Mucosa of descending colon (tissue), 3 donors: ENCODE results near the gene BRI3. TPM values are rescaled to one million over a fixed set of nuclear protein-coding genes. Genes with fewer than 3 reads are reported as not detected.

Experiments used
- ATAC-seq: fragments of 200-7000 bp; cut with Tn5 transposase; one replicate; pipeline ENCODE4 v1.9.1; 2020; ENCODE audit warnings: mild to moderate bottlenecking, moderate library complexity
- DNase-seq, 3 donors: peaks; one replicate each; pipeline ENCODE4 v3.0.0-alpha.2; 2020
- H3K36me3 ChIP-seq: fragments of 200-600 bp; one replicate; pipeline ENCODE4 v1.8.0; 2021; ENCODE audit warnings: low read depth, mild to moderate bottlenecking
- H3K4me1 ChIP-seq: fragments of 200-600 bp; one replicate; pipeline ENCODE4 v1.8.0; 2021; ENCODE audit warnings: low read depth, mild to moderate bottlenecking
- H3K4me3 ChIP-seq: fragments of 200-600 bp; one replicate; pipeline ENCODE4 v1.8.0; 2021; ENCODE audit warnings: mild to moderate bottlenecking
- H3K9me3 ChIP-seq: fragments of 200-600 bp; one replicate; pipeline ENCODE4 v1.8.0; 2021; ENCODE audit warnings: mild to moderate bottlenecking
- CTCF ChIP-seq: fragments of 200-600 bp; IDR thresholded peaks from one replicate; pipeline ENCODE4 v1.8.0; 2022; ENCODE audit warnings: antibody characterized with exemption, mild to moderate bottlenecking
- intact Hi-C, 2 donors: fragments of 100-400 bp; cut with DNase I in 1 of 2; cut with micrococcal nuclease in 1 of 2; formaldehyde crosslinking; loops; one replicate each; pipeline versions ENCODE4 v1.11.0 to v1.11.1; 2022; cut with DNase I, micrococcal nuclease
- total RNA-seq, 3 donors: library from RNA; stranded (reverse); fragmentation: NEBNext Ultra II Directional in 2 of 3; extraction: Animal tissue kit (Norgen Biotek cat#: 25700) in 2 of 3; gene quantifications; one replicate each; pipeline versions ENCODE4 v1.2.1 to v1.2.4, GENCODE V29; 2021 to 2023
- donor health status: DM: no; HTN: no; CAD: no; lungs with moderate emphysema.
- donor health status: DM: no; HTN: no; CAD: no.
- donor health status: DM: no; HTN: yes; CAD: no.

Gene BRI3
- total RNA-seq, 3 donors from 2014 or later: 186 to 205 (median 202) TPM

DNA sequence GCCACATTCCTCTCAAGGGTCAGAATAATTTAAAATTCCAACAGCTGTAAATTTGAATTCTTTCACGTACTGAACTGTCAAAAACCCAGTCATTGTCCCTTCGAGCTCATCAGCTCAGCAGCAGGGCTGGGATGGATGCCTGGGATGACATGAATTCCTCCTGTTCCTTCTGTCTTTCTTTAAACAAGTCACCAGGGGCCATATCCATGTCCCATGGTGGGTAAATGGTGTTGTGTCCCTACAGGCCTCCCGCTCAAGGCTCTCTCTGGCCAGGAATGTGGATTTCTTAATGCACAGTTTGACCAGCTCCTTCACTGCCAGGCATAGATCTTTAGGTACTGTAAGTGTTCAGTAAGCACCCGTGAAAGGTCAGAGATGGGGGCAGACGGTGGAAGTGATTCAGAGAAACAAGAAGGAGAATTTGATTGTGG, 15.6 kb upstream of the BRI3 start:
- TF ChIP-seq CTCF: no peak
- no peak for ATAC-seq

GRCh38 chr7:98266840-98267239, 14.6 kb upstream of the BRI3 start:
- ATAC-seq: peak; percentile 55
- intact Hi-C loops: no loop called here

More for the DNA sequence above, 15.6 kb upstream of the BRI3 start:
- Histone ChIP-seq H3K36me3 (no peaks in the 10 kb centered on the region), H3K4me1 (no peaks in the 10 kb centered on the region), H3K9me3 (no peaks in the 10 kb centered on the region), H3K4me3 (no peak overlapping the region)
- DNase-seq: no peak
- intact Hi-C loops: no loop called here

DNA sequence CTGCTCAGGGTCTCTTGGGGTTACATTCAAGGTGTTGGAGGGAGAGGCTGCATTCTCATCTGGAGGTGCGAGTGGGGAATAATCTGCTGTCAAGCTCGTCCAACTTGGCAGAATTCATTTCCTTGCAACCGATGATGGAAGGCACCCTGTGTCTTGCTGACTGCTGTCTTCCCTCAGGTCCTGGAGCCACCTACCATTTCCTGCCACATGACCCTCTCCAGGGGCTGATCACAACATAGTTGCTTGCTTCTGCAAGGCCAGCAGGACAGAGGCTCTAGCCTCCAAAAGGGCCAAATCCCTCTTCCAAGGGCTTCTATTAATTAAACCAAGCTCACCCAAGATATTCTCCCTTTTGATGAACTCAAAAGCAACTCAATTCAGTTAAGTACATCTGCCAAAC, 14.2 kb upstream of the BRI3 start:
- no peak for ATAC-seq

More at GRCh38 chr7:98266840-98267239, 14.6 kb upstream of the BRI3 start:
- DNase-seq: no peak
- Histone ChIP-seq H3K9me3 (no peaks in the 10 kb centered on the region), H3K36me3 (no peaks in the 10 kb centered on the region), H3K4me1 (no peaks in the 10 kb centered on the region), H3K4me3 (no peak overlapping the region)
- TF ChIP-seq CTCF: peak; percentile 13

GRCh38 chr7:98276241-98276761, 5.2 kb upstream of the BRI3 start:
- ATAC-seq (peak; percentile 59), DNase-seq (peak in 1 of 3 donors; percentile 48)
- no peaks in the 10 kb centered on the region for H3K9me3 ChIP-seq
- intact Hi-C loops: no loop called here
- no peaks in the 10 kb centered on the region for H3K36me3 ChIP-seq
- peaks cover 17% of the 10 kb centered on the region for H3K4me1 ChIP-seq
- TF ChIP-seq CTCF: no peak
- H3K4me3 ChIP-seq: no peak overlapping the region

More for the DNA sequence above, 14.2 kb upstream of the BRI3 start:
- no peak for DNase-seq
- Histone ChIP-seq H3K4me1 (no peaks in the 10 kb centered on the region), H3K4me3 (no peak overlapping the region), H3K9me3 (no peaks in the 10 kb centered on the region), H3K36me3 (no peaks in the 10 kb centered on the region)
- no peak for TF ChIP-seq CTCF
- intact Hi-C loops: no loop called here

DNA sequence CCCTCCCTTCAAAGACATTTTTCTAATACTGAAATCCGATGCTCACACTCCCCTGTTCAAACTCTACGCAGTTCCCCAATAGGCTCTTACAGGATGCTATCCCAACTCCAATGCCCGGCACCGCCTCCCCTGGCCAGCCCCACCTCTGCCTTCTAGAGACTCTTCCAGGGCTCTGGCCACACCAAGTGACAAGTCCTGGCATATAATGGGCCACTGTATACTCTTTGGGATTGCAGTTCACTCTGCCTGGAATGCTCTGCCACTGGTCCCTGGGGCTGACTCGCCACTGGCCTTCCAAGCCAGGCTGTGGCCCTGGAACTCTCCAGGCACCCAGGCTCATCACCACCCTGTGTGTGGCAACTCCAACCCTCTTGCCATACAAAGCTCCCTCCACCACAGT, 3.1 kb upstream of the BRI3 start:
- H3K4me3 ChIP-seq: no peak overlapping the region
- H3K4me1 ChIP-seq: peaks cover 27% of the 10 kb centered on the region
- ATAC-seq: no peak
- H3K36me3 ChIP-seq: no peaks in the 10 kb centered on the region
- no peak for DNase-seq
- intact Hi-C loops: no loop called here
- TF ChIP-seq CTCF: no peak
- no peaks in the 10 kb centered on the region for H3K9me3 ChIP-seq

- Histone ChIP-seq H3K9me3 (no peaks in the 10 kb centered on the region), H3K4me1 (peaks cover 33% of the 10 kb centered on the region), H3K36me3 (no peaks in the 10 kb centered on the region), H3K4me3 (no peak overlapping the region)
- no peak for TF ChIP-seq CTCF
- DNase-seq (no peak), ATAC-seq (no peak)
- intact Hi-C loops: no loop called here
Measured at GRCh38 chr7:98278936-98279335, 2.5 kb upstream of the BRI3 start.
